ENCODE results near the gene IL18RAP.

DNA sequence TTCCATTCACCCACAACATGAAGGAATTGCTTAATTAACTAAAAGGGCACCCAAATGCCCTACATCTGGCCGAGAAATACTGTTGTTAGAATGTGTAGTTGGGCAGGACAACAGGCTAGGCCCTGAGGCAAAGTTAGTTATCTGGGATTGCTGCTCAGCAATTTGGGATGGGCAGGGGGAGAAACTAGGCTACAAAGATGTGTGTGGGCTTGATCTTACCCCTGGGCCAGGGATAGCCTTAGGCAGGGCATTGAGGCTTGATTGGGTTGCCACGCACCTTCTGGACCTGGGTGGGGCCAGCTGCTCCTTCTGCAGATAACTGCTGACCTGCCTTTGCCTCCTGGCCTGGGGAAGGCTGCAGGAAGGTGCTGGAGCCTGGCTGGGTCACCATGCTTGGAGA is 9.4 kb downstream of the IL18RAP start:
- TF ChIP-seq, protein P1, sequence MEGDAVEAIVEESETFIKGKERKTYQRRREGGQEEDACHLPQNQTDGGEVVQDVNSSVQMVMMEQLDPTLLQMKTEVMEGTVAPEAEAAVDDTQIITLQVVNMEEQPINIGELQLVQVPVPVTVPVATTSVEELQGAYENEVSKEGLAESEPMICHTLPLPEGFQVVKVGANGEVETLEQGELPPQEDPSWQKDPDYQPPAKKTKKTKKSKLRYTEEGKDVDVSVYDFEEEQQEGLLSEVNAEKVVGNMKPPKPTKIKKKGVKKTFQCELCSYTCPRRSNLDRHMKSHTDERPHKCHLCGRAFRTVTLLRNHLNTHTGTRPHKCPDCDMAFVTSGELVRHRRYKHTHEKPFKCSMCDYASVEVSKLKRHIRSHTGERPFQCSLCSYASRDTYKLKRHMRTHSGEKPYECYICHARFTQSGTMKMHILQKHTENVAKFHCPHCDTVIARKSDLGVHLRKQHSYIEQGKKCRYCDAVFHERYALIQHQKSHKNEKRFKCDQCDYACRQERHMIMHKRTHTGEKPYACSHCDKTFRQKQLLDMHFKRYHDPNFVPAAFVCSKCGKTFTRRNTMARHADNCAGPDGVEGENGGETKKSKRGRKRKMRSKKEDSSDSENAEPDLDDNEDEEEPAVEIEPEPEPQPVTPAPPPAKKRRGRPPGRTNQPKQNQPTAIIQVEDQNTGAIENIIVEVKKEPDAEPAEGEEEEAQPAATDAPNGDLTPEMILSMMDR (IDR thresholded peaks at IDR 0.05), result no peak
- no peak for TF ChIP-seq POLR2A (IDR thresholded peaks at IDR 0.05)

Measured in sigmoid colon (tissue), 3 donors.